Measurements from ENCODE around the gene MOV10.

MOV10 gene

DNA sequence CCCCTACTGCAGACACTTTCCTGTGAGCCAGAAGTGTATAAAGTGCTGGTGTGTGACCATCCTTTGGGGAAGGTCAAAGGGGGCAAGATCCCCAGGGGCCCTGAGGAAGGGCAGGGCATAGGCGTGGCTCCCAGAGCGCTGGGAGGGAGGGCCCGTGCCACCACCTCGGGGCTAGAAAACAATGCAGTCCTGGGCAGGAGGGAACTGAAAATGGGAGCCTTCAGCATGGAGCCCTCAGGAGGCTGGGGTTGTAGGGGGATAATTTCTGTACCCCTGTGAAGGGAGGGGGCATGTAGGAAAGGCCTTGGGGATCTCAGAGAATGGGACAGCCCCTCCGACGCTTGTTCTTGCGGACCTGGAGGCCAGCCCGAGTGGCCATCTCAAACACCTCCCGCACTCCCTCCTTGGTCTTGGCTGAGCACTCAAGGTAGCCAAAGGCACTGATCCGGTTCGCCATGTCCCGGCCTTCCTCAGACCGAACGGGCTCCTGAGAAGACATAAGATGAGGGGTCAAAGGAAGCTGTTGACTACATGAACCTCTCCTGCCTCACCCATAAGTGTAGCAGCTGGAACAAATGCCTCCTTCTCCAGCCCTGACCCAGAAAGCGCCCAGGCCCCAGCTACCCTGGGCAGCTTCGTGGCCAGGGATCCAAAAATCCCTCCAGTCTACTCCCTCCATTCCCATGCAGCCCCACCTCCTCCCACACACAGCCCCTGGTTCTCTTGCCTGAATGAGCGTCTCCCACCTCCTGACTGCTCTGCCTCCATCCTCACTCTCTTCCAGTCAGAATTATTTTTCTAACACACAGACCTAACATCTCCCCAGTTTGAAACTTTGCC, 27.0 kb downstream of the MOV10 start:
- TF ChIP-seq, protein P1, sequence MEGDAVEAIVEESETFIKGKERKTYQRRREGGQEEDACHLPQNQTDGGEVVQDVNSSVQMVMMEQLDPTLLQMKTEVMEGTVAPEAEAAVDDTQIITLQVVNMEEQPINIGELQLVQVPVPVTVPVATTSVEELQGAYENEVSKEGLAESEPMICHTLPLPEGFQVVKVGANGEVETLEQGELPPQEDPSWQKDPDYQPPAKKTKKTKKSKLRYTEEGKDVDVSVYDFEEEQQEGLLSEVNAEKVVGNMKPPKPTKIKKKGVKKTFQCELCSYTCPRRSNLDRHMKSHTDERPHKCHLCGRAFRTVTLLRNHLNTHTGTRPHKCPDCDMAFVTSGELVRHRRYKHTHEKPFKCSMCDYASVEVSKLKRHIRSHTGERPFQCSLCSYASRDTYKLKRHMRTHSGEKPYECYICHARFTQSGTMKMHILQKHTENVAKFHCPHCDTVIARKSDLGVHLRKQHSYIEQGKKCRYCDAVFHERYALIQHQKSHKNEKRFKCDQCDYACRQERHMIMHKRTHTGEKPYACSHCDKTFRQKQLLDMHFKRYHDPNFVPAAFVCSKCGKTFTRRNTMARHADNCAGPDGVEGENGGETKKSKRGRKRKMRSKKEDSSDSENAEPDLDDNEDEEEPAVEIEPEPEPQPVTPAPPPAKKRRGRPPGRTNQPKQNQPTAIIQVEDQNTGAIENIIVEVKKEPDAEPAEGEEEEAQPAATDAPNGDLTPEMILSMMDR (conservative IDR thresholded peaks at IDR 0.05; ENCODE audit: low read depth, low read length): no peak
- H3K4me3 ChIP-seq (ENCODE audit: low read length): no peak overlapping the region

DNA sequence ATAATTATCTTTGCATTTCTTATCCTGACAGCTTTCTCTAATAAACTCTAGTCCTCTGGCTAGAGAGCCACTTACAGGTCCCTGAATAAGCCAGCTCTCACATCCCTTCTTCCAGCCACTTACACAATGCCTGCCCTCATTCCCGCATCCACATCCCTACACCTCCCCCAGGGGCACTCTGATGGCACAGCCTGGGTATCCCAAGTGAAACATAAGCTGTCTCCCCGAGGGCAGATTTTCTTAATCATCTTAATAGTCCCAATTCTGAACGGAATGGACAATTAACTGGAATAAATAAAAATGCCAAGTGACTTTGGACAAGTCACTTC, 27.6 kb downstream of the MOV10 start:
- TF ChIP-seq, protein P1 (conservative IDR thresholded peaks at IDR 0.05; ENCODE audit: low read depth, low read length): no peak
- H3K4me3 ChIP-seq (ENCODE audit: low read length): no peak overlapping the region
- DNase-seq (ENCODE audit: low read depth): no peak

More for the DNA sequence above, 27.0 kb downstream of the MOV10 start:
- DNase-seq (ENCODE audit: low read depth): no peak

DNA sequence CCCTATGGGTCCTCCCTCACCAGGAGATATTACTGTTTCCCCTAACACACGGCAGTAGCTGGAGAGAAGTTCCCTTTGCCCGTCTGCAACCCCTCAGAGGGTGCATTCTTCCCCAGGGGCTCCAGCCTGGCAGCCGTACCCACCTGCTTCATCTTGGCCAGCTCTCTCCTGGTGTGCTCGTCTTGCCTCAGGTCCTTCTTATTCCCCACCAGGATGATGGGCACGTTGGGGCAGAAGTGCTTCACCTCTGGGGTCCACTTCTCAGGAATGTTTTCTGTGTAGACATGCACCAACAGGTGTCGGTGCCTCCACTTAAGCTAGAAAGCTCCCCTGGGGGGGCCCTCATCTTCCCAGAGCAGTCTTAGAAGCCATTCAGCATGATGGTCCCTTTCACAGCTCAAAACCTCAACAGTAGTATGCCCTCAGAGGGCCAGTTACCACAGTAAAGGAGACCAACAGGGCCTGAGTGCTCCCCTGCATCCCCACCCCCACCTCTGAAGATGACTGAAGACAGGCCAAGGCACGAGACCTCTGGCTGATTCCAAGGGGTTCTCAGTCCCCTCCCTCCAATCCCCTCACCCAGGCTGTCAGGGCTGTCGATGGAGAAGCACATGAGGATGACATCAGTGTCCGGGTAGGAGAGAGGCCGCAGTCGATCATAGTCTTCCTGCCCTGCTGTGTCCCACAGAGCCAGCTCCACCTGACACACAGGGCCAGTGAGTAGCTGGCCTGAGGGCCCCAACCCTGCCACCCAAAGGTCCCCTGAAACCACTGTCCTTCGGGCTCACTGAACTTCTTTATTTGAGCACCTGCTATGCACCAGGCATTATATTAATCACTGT, 28.2 kb downstream of the MOV10 start:
- TF ChIP-seq, protein P1 (conservative IDR thresholded peaks at IDR 0.05; ENCODE audit: low read depth, low read length): no peak
- DNase-seq (ENCODE audit: low read depth): no peak
- no peak overlapping the region for H3K4me3 ChIP-seq (ENCODE audit: low read length)

DNA sequence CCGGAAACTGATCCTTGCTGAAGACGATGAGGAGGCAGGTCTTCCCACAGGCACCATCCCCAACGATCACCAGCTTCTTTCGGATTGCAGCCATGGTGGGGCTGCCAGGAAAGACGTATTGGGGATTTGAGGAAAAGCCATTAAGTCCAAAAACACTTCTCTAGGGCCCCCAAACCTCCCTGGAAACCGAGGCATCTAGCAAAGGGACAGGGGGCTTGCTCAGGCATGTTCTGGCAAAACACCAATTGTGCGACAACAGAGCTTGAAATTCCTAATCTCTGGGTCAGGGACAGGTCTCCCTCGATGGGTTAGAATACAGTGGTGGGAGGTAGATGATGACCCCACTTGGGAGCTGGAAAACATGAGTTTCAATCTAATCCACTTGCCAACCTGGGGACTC, 29.2 kb downstream of the MOV10 start:
- TF ChIP-seq, protein P1 (conservative IDR thresholded peaks at IDR 0.05; ENCODE audit: low read depth, low read length): no peak
- no peak for DNase-seq (ENCODE audit: low read depth)
- H3K4me3 ChIP-seq (ENCODE audit: low read length): no peak overlapping the region

DNA sequence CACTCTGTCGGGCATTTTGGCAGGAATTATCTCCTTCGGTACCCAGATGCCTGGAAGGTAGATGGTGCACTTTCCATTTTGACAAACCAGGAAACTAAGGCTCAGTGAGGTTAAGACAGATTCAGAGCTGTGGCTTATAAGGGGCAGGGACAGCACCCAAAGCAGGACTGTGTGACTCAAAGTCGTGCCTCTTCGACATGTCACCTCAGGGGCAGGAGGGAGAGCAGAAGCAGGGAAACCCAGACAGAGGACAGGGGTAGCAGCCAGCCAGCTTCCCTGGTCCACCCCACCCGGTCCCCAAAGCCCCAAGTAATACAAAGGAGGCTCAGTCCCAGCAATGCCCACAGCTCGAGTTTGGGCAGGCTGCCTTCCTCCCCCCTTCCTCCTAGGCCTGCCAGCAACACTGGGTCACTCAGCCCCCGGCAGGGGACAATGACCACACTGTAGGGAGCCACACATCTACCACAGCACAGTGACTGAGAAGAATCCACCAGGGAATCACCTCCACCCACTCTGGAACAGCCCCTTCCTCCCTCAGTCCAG, 30.0 kb downstream of the MOV10 start:
- DNase-seq (ENCODE audit: low read depth): no peak
- H3K4me3 ChIP-seq (ENCODE audit: low read length): peak overlapping the region; percentile 86
- TF ChIP-seq, protein P1 (conservative IDR thresholded peaks at IDR 0.05; ENCODE audit: low read depth, low read length): no peak

DNA sequence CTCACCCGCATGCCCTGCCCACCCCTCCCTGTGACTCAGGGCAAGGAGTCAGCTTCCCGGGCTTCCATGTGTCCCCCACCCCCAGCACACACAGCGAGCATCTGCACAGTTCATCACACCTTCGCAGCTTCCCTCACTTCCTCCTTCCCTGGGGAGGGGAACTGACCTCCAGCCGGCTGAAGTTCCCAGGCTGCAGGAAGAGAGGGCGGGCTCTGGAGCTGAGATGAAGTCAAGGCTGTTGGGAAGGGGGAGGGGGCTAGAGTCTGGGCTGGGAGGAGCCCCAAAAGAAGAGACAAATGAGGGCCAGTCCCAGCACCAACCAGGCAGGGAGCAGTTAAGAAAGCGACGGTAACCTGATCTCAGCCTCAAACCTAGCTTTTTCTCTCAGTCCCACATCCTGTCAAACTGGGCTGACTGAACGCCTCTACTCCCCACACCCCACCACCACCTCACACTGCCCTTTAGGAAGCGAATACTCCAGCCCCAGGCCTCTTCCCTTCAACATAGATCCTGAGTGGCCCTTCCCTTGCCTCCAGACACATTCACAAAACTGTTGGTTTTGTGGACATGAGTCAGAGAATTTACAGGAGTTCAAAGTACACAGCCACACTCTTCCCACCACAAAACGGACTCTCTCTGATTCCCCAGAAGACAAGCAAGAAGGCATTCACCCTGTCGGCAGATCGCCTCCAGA, 30.6 kb downstream of the MOV10 start:
- TF ChIP-seq, protein P1 (conservative IDR thresholded peaks at IDR 0.05; ENCODE audit: low read depth, low read length): no peak
- H3K4me3 ChIP-seq (ENCODE audit: low read length): peak overlapping the region; percentile 86
- DNase-seq (ENCODE audit: low read depth): peak; percentile 66

All from retinal pigment epithelial cell (primary cell).